ENCODE results near the gene GSG1L. TPM values are rescaled to one million over a fixed set of nuclear protein-coding genes. Genes with fewer than 3 reads are reported as not detected.
"Not testable (repeated sequence)": the region's sequence is repeated elsewhere in the genome, so short reads cannot be mapped to it uniquely, and the experiment has no call there.

GSG1L gene
- total RNA-seq, 3 donors from 2014 or later: not detected

DNA sequence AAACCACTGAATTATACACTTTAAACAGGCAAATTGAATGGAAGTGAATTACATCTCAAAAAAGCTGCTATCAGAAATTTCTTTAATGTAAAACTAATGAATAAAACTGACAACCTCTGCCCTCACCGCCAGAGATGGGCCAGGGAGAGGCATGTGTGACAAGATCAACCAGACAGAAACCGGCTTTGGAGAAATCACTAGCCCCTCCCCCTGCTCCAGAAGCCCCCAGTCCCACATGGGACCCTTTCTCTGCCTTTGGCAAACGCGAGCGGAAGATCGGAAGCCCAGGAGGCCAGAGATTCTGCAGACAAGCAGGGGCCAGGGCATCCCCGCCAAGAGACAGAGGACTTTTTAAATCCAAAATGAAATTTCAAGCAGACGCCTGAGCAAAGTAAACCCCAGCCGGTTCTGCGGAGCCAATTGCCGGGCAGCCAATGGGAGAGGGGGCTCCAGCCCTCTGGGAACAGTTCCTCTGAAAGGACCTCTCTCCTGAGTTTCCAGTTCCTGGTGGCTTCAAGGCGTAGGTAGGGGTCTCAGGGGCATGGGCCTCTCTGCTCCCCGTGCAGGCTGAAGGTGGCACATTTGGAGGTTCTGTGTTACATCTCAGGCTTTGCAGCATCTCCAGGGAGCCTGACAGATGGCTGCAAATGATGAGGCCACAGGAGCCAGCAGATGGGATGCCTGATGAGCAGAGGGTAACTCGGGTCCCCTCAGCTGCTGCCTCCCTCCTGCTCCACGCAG, 118.1 kb downstream of the GSG1L start:
- Histone ChIP-seq H3K4me1 (no peaks in the 10 kb centered on the region), H3K4me3 (no peak overlapping the region), H3K36me3 (no peaks in the 10 kb centered on the region)

GRCh38 chr16:27943766-27944165, 119.7 kb downstream of the GSG1L start:
- Histone ChIP-seq H3K27me3 (no peaks in the 10 kb centered on the region), H3K27ac (no peak overlapping the region), H3K36me3 (no peaks in the 10 kb centered on the region), H3K9me3 (no peaks in the 10 kb centered on the region), H3K4me3 (no peak overlapping the region), H3K4me1 (no peaks in the 10 kb centered on the region)
- no peak for TF ChIP-seq POLR2A (IDR thresholded peaks at IDR 0.05)
- TF ChIP-seq POLR2AphosphoS5 (IDR thresholded peaks at IDR 0.05): no peak
- TF ChIP-seq, protein P1, sequence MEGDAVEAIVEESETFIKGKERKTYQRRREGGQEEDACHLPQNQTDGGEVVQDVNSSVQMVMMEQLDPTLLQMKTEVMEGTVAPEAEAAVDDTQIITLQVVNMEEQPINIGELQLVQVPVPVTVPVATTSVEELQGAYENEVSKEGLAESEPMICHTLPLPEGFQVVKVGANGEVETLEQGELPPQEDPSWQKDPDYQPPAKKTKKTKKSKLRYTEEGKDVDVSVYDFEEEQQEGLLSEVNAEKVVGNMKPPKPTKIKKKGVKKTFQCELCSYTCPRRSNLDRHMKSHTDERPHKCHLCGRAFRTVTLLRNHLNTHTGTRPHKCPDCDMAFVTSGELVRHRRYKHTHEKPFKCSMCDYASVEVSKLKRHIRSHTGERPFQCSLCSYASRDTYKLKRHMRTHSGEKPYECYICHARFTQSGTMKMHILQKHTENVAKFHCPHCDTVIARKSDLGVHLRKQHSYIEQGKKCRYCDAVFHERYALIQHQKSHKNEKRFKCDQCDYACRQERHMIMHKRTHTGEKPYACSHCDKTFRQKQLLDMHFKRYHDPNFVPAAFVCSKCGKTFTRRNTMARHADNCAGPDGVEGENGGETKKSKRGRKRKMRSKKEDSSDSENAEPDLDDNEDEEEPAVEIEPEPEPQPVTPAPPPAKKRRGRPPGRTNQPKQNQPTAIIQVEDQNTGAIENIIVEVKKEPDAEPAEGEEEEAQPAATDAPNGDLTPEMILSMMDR (IDR thresholded peaks at IDR 0.05): no peak
- intact Hi-C loops (cut with DNase I; ENCODE audit: low total_unique reads): no loop called here
- DNase-seq (ENCODE audit: low spot score in 2 of 2): no peak

More for the DNA sequence above, 118.1 kb downstream of the GSG1L start:
- DNase-seq (ENCODE audit: low spot score in 2 of 2): no peak
- intact Hi-C loops (cut with DNase I; ENCODE audit: low total_unique reads): no loop called here
- Histone ChIP-seq H3K9me3 (no peaks in the 10 kb centered on the region), H3K27ac (no peak overlapping the region), H3K27me3 (no peaks in the 10 kb centered on the region)
- TF ChIP-seq POLR2AphosphoS5 (IDR thresholded peaks at IDR 0.05) (no peak), POLR2A (IDR thresholded peaks at IDR 0.05) (no peak)
- TF ChIP-seq, protein P1 (IDR thresholded peaks at IDR 0.05): no peak

GRCh38 chr16:27942071-27942470, 121.4 kb downstream of the GSG1L start:
- DNase-seq (ENCODE audit: low spot score in 2 of 2); H3K9me3 ChIP-seq; H3K36me3 ChIP-seq; intact Hi-C loops (cut with DNase I; ENCODE audit: low total_unique reads); H3K4me3 ChIP-seq; H3K27me3 ChIP-seq; H3K4me1 ChIP-seq; H3K27ac ChIP-seq: not testable (repeated sequence)

DNA sequence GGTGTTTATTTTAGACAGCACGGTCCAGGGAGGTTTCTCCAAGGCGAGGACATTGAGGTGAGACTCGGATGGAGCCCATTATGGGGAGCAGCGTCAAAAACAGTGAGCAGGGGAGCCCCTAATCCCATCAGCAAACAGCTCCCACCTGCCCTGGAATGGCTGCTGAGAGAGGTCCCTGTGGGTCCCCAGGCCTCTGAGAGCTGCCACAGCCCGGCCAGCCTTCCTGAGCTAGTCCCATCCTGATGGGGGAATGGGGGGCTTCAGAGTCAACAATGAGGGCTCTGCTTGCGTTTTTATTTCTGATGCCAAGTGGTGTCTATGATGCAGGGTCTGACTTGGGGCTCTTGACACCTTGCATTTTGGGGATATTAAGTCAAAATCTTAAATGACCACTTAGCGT, 128.4 kb downstream of the GSG1L start:
- no peak for TF ChIP-seq POLR2A (IDR thresholded peaks at IDR 0.05)
- TF ChIP-seq, protein P1 (IDR thresholded peaks at IDR 0.05): no peak
- TF ChIP-seq POLR2AphosphoS5 (IDR thresholded peaks at IDR 0.05): no peak
- H3K36me3 ChIP-seq: no peaks in the 10 kb centered on the region
- no peaks in the 10 kb centered on the region for H3K4me1 ChIP-seq
- no peak for DNase-seq (ENCODE audit: low spot score in 2 of 2)
- H3K27ac ChIP-seq: no peak overlapping the region
- no peak overlapping the region for H3K4me3 ChIP-seq
- intact Hi-C loops (cut with DNase I; ENCODE audit: low total_unique reads): no loop called here
- H3K9me3 ChIP-seq: peaks cover 5 to 11% of the 10 kb centered on the region in 2 donors
- H3K27me3 ChIP-seq: peaks cover 0 to 3% of the 10 kb centered on the region in 2 donors

DNA sequence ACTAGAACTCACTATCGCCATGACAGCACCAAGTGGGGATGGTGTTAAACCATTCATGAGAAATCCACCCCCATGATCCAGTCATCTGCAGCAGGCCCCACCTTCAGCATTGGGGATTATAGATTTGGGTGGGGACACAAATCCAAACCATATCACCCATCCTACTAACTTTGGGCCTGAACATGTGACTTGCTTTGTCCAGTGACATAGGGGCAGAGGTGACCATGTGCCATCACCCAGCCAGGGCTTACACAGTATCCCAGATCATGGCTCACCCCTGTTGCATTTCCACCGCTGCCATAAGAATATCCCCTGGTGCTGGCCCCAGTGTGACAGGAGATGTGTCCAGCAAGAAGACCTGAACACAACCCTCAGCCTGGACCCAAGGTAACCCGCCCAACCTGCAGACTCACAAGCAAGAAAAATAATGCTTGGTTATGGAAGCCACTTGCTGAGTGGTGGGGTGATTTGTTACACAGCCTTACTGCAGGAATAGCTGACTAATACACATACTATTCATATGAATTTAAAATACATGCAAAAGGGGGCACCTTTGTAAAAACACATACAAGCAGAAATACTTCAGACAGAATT, 130.9 kb downstream of the GSG1L start:
- peaks cover 0 to 9% of the 10 kb centered on the region in 2 donors for H3K27me3 ChIP-seq
- peaks cover 5 to 11% of the 10 kb centered on the region in 2 donors for H3K9me3 ChIP-seq
- no peaks in the 10 kb centered on the region for H3K36me3 ChIP-seq
- H3K4me1 ChIP-seq: no peaks in the 10 kb centered on the region
- no peak overlapping the region for H3K27ac ChIP-seq
- TF ChIP-seq POLR2A (IDR thresholded peaks at IDR 0.05) (no peak), POLR2AphosphoS5 (IDR thresholded peaks at IDR 0.05) (no peak)
- TF ChIP-seq, protein P1 (IDR thresholded peaks at IDR 0.05): no peak
- intact Hi-C loops (cut with DNase I; ENCODE audit: low total_unique reads): no loop called here
- H3K4me3 ChIP-seq: no peak overlapping the region
- DNase-seq (ENCODE audit: low spot score in 2 of 2): no peak
